ENCODE results near the gene LYPD4.
"Not testable (repeated sequence)": the region's sequence is repeated elsewhere in the genome, so short reads cannot be mapped to it uniquely, and the experiment has no call there.

Gene LYPD4

GRCh38 chr19:41796362-41796761, 48.1 kb downstream of the LYPD4 start, which contains the start of gene CEACAM3:
CEACAM3 (plus strand) TSS chr19:41796587; CDS start chr19:41796678, 91 bp downstream.
- no peak for DNase-seq

DNA sequence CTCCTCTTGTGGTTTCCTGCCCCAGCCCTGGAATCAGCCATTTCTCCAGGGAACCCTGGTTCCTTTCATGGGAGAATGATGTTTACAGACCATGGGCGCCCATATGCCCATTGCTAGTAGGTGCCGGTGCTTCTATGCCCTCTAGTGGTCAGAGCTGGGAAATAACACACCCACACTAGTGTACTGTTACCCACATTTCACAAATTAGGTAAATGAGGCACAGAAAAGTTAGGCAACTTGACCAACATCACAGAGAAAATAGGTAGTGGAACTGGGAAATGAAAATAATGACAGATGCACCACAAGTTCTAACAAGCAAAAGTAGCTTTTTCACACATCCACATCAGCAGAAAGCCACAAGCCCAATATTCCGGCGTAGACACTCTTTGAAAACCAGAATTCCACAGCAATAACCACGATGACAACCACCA, 49.4 kb downstream of the LYPD4 start:
- peak; percentile 22 for DNase-seq

GRCh38 chr19:41793414-41793727, 51.1 kb downstream of the LYPD4 start:
- no peak for DNase-seq

DNA sequence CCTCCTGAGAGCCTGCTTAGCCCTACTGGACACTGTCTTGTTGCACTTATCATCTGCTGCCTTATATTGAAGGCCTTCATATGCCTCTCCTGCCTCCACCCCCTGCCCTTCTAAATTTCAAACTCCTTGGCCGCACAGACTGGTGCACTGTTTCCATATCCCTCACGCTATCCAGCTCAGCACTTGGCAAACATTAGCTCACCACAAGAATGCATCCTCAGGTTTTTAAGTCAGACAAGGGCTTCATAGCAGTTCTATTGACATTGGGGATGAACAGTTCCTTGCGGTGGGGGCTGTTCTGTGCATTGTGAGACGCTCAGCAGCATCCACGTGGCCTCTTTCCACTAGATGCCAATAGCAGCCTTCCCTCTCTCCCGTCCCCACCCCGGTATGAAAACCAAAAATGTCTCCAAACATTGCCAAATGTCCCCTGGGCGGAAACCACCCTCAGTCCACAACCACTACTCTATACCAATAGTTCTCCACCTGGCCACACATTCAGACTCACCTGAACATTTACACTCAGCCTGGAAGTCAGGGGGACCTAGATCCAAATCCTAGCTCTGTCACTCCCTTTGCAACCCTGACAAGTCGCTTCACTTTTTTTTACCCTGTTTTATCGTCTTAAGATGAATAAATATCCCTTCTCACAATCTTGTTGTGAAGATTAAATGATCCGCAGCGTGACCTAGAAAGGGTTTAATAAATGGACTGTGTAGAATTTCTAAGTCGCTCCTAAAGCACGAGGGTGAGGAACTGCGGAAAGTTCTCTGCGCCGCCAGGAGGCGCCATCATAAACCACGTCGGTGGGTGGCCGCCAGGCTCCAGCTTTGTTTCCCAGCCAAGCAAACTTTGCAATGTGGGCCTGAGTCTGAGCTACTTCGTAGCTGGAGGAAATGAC, 51.7 kb downstream of the LYPD4 start:
- DNase-seq: no peak

GRCh38 chr19:41789053-41789452, 55.4 kb downstream of the LYPD4 start:
- not testable (repeated sequence) for DNase-seq

- DNase-seq: not testable (repeated sequence)
Measured at GRCh38 chr19:41788518-41788917, 56.0 kb downstream of the LYPD4 start.

All from SHP77 treated with DMSO at 0.1 percent for 48 hours (cell line).